ENCODE data around the gene PCSK9. TPM values are rescaled to one million over a fixed set of nuclear protein-coding genes. Genes with fewer than 3 reads are reported as not detected.

The PCSK9 gene
- polyA plus RNA-seq, 1 donor (not counting 4 experiments of a cell fraction or from before 2014, with no cell fraction given) = 61.7 TPM

DNA sequence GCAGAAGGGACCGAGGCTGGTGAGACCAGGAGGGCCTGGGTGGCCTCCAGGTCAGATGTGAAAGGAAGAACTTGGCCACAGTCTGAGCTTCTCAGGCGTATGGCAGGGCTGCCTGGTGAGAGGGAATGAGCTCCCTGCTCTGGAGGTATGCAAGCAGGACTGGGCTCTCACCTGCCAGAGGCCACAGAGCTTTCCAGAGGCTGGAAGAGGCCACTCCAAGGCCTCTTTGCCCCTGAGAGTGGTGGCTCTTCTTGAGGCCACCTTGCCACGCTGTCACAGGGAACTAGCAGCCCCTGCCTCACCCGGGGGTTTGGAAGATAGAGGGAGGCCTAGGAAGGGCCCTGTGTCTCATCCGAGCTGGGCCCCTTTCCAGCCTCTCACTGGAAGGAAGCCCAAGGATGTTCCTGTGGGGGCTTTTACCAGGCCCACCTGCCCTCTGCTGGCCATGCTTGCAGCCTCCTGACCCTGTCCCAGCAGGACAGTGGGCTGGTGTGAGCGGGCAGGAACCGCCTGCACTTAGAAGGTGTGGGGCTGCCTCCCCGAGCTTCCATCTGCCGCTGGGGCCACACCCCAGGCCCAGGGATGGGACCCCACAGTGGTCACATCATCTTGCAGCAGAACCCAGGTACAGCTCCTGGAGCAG, 10.0 kb downstream of the PCSK9 start:
- no peak for FAIRE-seq
- dilution Hi-C loops (cut with MboI; ENCODE audit: extremely low pct_ligation_motif_present, low sequenced_read_pairs) = no loop called here
- H3K27ac ChIP-seq (ENCODE audit: control insufficient read depth, insufficient read depth, low read length) = no peak overlapping the region

GRCh38 chr1:55049914-55050278, 10.5 kb downstream of the PCSK9 start:
- DNase-seq (ENCODE audit: low read depth, low spot score) = no peak
- dilution Hi-C loops (cut with MboI; ENCODE audit: extremely low pct_ligation_motif_present, low sequenced_read_pairs) = no loop called here
- no peak for TF ChIP-seq EZH2 (IDR thresholded peaks at IDR 0.05; ENCODE audit: low read length)
- no peak for TF ChIP-seq CTCF (optimal IDR thresholded peaks at IDR 0.05 in 1 of 3, IDR thresholded peaks at IDR 0.05 in 1 of 3, conservative IDR thresholded peaks at IDR 0.05 in 1 of 3; ENCODE audit: extremely low read depth in 1 of 3, insufficient read depth in 2 of 3, low read length in 3 of 3)
- Histone ChIP-seq H3K27ac (ENCODE audit: control insufficient read depth, insufficient read depth, low read length) (no peak overlapping the region), H3K36me3 (ENCODE audit: control insufficient read depth in 2 of 2, extremely low read depth in 1 of 2, insufficient read depth in 2 of 2, low read length in 2 of 2) (peaks cover 55 to 76% of the 10 kb centered on the region in 2 experiments), H3K9ac (ENCODE audit: control insufficient read depth, extremely low read depth, insufficient read depth, low read length) (no peak overlapping the region), H3K4me1 (ENCODE audit: control insufficient read depth, extremely low read depth, insufficient read depth, low read length) (peaks cover 21% of the 10 kb centered on the region), H3K9me1 (ENCODE audit: control insufficient read depth, extremely low read depth, insufficient read depth, low read length) (peaks cover 9% of the 10 kb centered on the region), H3K4me3 (ENCODE audit: control insufficient read depth in 2 of 3, extremely low read depth in 1 of 3, insufficient read depth in 2 of 3, low read depth in 1 of 3, low read length in 3 of 3) (no peak overlapping the region), H3K4me2 (ENCODE audit: control insufficient read depth, extremely low read depth, insufficient read depth, low read depth, low read length) (no peak overlapping the region), H2AFZ (ENCODE audit: control insufficient read depth, low read length) (no peak overlapping the region), H3K9me3 (ENCODE audit: control insufficient read depth, low read depth, low read length) (no peaks in the 10 kb centered on the region), H3K79me2 (ENCODE audit: control insufficient read depth, insufficient read depth, low read length) (peaks cover 90% of the 10 kb centered on the region), H3K27me3 (ENCODE audit: control insufficient read depth, extremely low read depth, insufficient read depth, low read length) (no peaks in the 10 kb centered on the region), H4K20me1 (ENCODE audit: control insufficient read depth, extremely low read depth, insufficient read depth, low read length) (peaks cover 47% of the 10 kb centered on the region)
- no peak for FAIRE-seq

More for the DNA sequence above, 10.0 kb downstream of the PCSK9 start:
- Histone ChIP-seq H3K4me1 (ENCODE audit: control insufficient read depth, extremely low read depth, insufficient read depth, low read length) (peaks cover 21% of the 10 kb centered on the region), H3K4me3 (ENCODE audit: control insufficient read depth in 2 of 3, extremely low read depth in 1 of 3, insufficient read depth in 2 of 3, low read depth in 1 of 3, low read length in 3 of 3) (no peak overlapping the region), H4K20me1 (ENCODE audit: control insufficient read depth, extremely low read depth, insufficient read depth, low read length) (peaks cover 51% of the 10 kb centered on the region), H3K9ac (ENCODE audit: control insufficient read depth, extremely low read depth, insufficient read depth, low read length) (no peak overlapping the region), H3K9me1 (ENCODE audit: control insufficient read depth, extremely low read depth, insufficient read depth, low read length) (peaks cover 9% of the 10 kb centered on the region), H3K4me2 (ENCODE audit: control insufficient read depth, extremely low read depth, insufficient read depth, low read depth, low read length) (no peak overlapping the region), H3K36me3 (ENCODE audit: control insufficient read depth in 2 of 2, extremely low read depth in 1 of 2, insufficient read depth in 2 of 2, low read length in 2 of 2) (peaks cover 55 to 78% of the 10 kb centered on the region in 2 experiments), H3K9me3 (ENCODE audit: control insufficient read depth, low read depth, low read length) (no peaks in the 10 kb centered on the region), H2AFZ (ENCODE audit: control insufficient read depth, low read length) (no peak overlapping the region), H3K79me2 (ENCODE audit: control insufficient read depth, insufficient read depth, low read length) (peaks cover 92% of the 10 kb centered on the region), H3K27me3 (ENCODE audit: control insufficient read depth, extremely low read depth, insufficient read depth, low read length) (no peaks in the 10 kb centered on the region)
- no peak for DNase-seq (ENCODE audit: low read depth, low spot score)
- TF ChIP-seq CTCF (optimal IDR thresholded peaks at IDR 0.05 in 1 of 3, IDR thresholded peaks at IDR 0.05 in 1 of 3, conservative IDR thresholded peaks at IDR 0.05 in 1 of 3; ENCODE audit: extremely low read depth in 1 of 3, insufficient read depth in 2 of 3, low read length in 3 of 3) (no peak), EZH2 (IDR thresholded peaks at IDR 0.05; ENCODE audit: low read length) (no peak)

Data from keratinocyte (primary cell).